Prostate gland (tissue), 2 donors: ENCODE data around the gene ASXL2.

ENCODE experiments used
- POLR2A ChIP-seq: fragments of 450-650 bp; IDR thresholded peaks from one replicate; pipeline ENCODE4 v1.6.1; 2016; ENCODE audit warnings: antibody characterized with exemption, mild to moderate bottlenecking
- POLR2AphosphoS5 ChIP-seq: sonication (generic); formaldehyde crosslinking; IDR thresholded peaks from one replicate; pipeline ENCODE4 v1.6.1; 2017; ENCODE audit warnings: antibody characterized with exemption
- TF ChIP-seq, protein P1 (sequence below), 4 experiments: fragments of 200-600 bp in 2 of 4; fragments of 450-650 bp in 2 of 4; sonication (generic) in 2 of 4; IDR thresholded peaks; 1 replicate in 3 of 4; 2 replicates in 1 of 4; pipeline ENCODE4 v1.5.1; 2016 to 2019; ENCODE audit warnings: antibody characterized with exemption in 4 of 4, mild to moderate bottlenecking in 2 of 4, moderate library complexity in 2 of 4

DNA sequence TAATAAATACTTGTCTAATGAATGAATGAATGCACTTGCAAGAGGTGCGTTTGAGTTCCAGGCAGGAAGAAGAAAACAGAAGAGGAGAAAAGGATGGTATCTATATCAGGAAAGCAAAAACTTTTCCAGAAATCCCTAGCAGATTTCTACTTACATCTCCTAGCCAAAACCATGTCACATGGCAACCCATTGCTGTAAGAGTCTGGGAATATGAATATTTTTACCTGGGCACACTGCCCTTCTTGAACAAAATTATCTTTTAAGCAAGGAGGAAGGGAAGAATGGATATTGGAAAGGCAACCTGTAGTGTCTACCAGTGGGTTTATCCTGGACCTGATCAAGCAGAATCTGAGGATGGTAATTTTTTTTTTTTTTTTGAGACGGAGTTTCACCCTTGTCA is 44.2 kb upstream of the ASXL2 start:
- TF ChIP-seq POLR2A (no peak), POLR2AphosphoS5 (no peak)
- TF ChIP-seq, protein P1, sequence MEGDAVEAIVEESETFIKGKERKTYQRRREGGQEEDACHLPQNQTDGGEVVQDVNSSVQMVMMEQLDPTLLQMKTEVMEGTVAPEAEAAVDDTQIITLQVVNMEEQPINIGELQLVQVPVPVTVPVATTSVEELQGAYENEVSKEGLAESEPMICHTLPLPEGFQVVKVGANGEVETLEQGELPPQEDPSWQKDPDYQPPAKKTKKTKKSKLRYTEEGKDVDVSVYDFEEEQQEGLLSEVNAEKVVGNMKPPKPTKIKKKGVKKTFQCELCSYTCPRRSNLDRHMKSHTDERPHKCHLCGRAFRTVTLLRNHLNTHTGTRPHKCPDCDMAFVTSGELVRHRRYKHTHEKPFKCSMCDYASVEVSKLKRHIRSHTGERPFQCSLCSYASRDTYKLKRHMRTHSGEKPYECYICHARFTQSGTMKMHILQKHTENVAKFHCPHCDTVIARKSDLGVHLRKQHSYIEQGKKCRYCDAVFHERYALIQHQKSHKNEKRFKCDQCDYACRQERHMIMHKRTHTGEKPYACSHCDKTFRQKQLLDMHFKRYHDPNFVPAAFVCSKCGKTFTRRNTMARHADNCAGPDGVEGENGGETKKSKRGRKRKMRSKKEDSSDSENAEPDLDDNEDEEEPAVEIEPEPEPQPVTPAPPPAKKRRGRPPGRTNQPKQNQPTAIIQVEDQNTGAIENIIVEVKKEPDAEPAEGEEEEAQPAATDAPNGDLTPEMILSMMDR (IDR thresholded peaks at IDR 0.05) = no peak
